ENCODE measurements around the gene RAD51AP1. TPM values are rescaled to one million over a fixed set of nuclear protein-coding genes. Genes with fewer than 3 reads are reported as not detected.
A peak's percentile ranks its signal among the peaks of the same experiment; 100 is the strongest.

Gene RAD51AP1
- polyA plus RNA-seq, 2 of the 4 experiments (the other 2 are of a cell fraction), result 30.6 to 56.7 TPM

GRCh38 chr12:4603946-4604345 lies 65.3 kb downstream of the RAD51AP1 start (continued):
- TF ChIP-seq TFCP2L1 (CRISPR knock-in tag; IDR thresholded peaks at IDR 0.05) (no peak), MYC (IDR thresholded peaks at IDR 0.05; ENCODE audit: borderline replicate concordance, low read length) (no peak), KDM5A (IDR thresholded peaks at IDR 0.05) (no peak), MAFK (IDR thresholded peaks at IDR 0.05; ENCODE audit: partially characterized antibody) (no peak), ATOH8 (CRISPR knock-in tag; IDR thresholded peaks at IDR 0.05; ENCODE audit: low read depth) (no peak)

GRCh38 chr12:4604684-4605193 lies 66.0 kb downstream of the RAD51AP1 start:
- H3K4me3 ChIP-seq, result peak overlapping the region; percentile 83
- ATAC-seq (peak; percentile 96 to 98), FAIRE-seq (peak; percentile 51), DNase-seq (ENCODE audit: low read depth in 1 of 2, low spot score in 1 of 2) (peak; percentile 80 to 93)
- ChIA-PET POLR2A (no interaction called here), CTCF (interaction anchor here (0.7 to 5.8 kb wide), 22 partner anchors 8 to 1223 kb away, joined by 3 to 62 read pairs (median 5); partner anchors contain the start of genes AKAP3 and NDUFA9)
- no peaks in the 10 kb centered on the region for H3K9me3 ChIP-seq
- H3K4me1 ChIP-seq, result peaks cover 5% of the 10 kb centered on the region; the same call in 1 of the 3 replicates
- H3K4me2 ChIP-seq, result peak overlapping the region; percentile 74
- peak overlapping the region; percentile 81 to 89 for H3K27ac ChIP-seq
- 3% methylated on average over 22 of the region's 25 CpGs for WGBS (ENCODE audit: missing lambda C conversion rate)
- TF ChIP-seq KDM1A (IDR thresholded peaks at IDR 0.05; ENCODE audit: low read depth), result no peak
- TF ChIP-seq JUN (IDR thresholded peaks at IDR 0.05), result peak in 1 of 2 experiments; percentile 67; a peak in 2 of 5 replicates
- no peak for TF ChIP-seq ZC3H11A (IDR thresholded peaks at IDR 0.05)
- TF ChIP-seq RCOR1 (IDR thresholded peaks at IDR 0.05; ENCODE audit: low read depth, low read length), result no peak
- peak; percentile 45 to 62; a peak in 4 of 5 replicates for TF ChIP-seq RAD21 (conservative IDR thresholded peaks at IDR 0.05 in 1 of 2, IDR thresholded peaks at IDR 0.05 in 1 of 2)
- TF ChIP-seq ESRRA (IDR thresholded peaks at IDR 0.05; ENCODE audit: borderline replicate concordance, low read length), result no peak
- TF ChIP-seq FOXS1 (CRISPR knock-in tag; IDR thresholded peaks at IDR 0.05), result no peak
- no peak for TF ChIP-seq ATOH8 (CRISPR knock-in tag; IDR thresholded peaks at IDR 0.05; ENCODE audit: low read depth)
- TF ChIP-seq HEYL (CRISPR knock-in tag; IDR thresholded peaks at IDR 0.05), result no peak
- peak; percentile 21; the same call in 1 of the 2 replicates for TF ChIP-seq MYC (IDR thresholded peaks at IDR 0.05; ENCODE audit: borderline replicate concordance, low read length)
- no peak for TF ChIP-seq JUNB (IDR thresholded peaks at IDR 0.05)
- no peak for TF ChIP-seq RNF2 (IDR thresholded peaks at IDR 0.05; ENCODE audit: borderline replicate concordance, low read depth)
- no peak for TF ChIP-seq NPAS2 (CRISPR knock-in tag; IDR thresholded peaks at IDR 0.05; ENCODE audit: borderline replicate concordance)
- no peak for TF ChIP-seq GATA3 (IDR thresholded peaks at IDR 0.05; ENCODE audit: borderline replicate concordance)
- TF ChIP-seq EP300 (IDR thresholded peaks at IDR 0.05), result no peak
- no peak for TF ChIP-seq HDAC2 (IDR thresholded peaks at IDR 0.05)
- no peak for TF ChIP-seq HOXB13 (CRISPR knock-in tag; IDR thresholded peaks at IDR 0.05; ENCODE audit: low read depth)
- no peak for TF ChIP-seq TP53 (CRISPR knock-in tag; IDR thresholded peaks at IDR 0.05)
- TF ChIP-seq FOSL2 (IDR thresholded peaks at IDR 0.05), result no peak
- TF ChIP-seq FOSL2 (CRISPR knock-in tag; IDR thresholded peaks at IDR 0.05), result no peak
- TF ChIP-seq BHLHE40 (IDR thresholded peaks at IDR 0.05; ENCODE audit: low read depth, low read length), result no peak
- TF ChIP-seq MAFK (IDR thresholded peaks at IDR 0.05; ENCODE audit: partially characterized antibody), result no peak
- no peak for TF ChIP-seq ELK1 (IDR thresholded peaks at IDR 0.05; ENCODE audit: low read depth, low read length)
- TF ChIP-seq PBX3 (IDR thresholded peaks at IDR 0.05), result no peak
- TF ChIP-seq CBX8 (IDR thresholded peaks at IDR 0.05), result no peak
- TF ChIP-seq HOXB5 (CRISPR knock-in tag; IDR thresholded peaks at IDR 0.05), result no peak
- no peak; the same call in 1 of the 2 replicates for TF ChIP-seq EHF (CRISPR knock-in tag; IDR thresholded peaks at IDR 0.05)
- TF ChIP-seq SMC3 (IDR thresholded peaks at IDR 0.05), result peak; percentile 25; the same call in 1 of the 3 replicates
- 0 out of 4 replicates have a peak, but pooled peaks of 1 of the 2 experiments have one; percentile 25 for TF ChIP-seq CEBPB (IDR thresholded peaks at IDR 0.05)
- TF ChIP-seq HES2 (IDR thresholded peaks at IDR 0.05), result no peak
- TF ChIP-seq ZSCAN20 (CRISPR knock-in tag; IDR thresholded peaks at IDR 0.05), result no peak

All from A549 (cell line).